HG03457 (cell line): ENCODE results near the gene MPPED1.

ENCODE experiments used
- ATAC-seq: cut with Tn5 transposase; IDR thresholded peaks from one replicate; pipeline ENCODE4 v1.9.1; 2021; ENCODE audit warnings: moderate number of reproducible peaks; ENCODE audit not compliant: unreplicated experiment

MPPED1 gene, protein sequence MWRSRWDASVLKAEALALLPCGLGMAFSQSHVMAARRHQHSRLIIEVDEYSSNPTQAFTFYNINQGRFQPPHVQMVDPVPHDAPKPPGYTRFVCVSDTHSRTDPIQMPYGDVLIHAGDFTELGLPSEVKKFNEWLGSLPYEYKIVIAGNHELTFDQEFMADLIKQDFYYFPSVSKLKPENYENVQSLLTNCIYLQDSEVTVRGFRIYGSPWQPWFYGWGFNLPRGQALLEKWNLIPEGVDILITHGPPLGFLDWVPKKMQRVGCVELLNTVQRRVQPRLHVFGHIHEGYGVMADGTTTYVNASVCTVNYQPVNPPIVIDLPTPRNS

GRCh38 chr22:43411869-43412807, at the start of gene MPPED1:
TSS of gene MPPED1 (plus strand) at chr22:43412014. CDS start at chr22:43424986, 12,972 bp downstream.
- no peak for ATAC-seq

- ATAC-seq = no peak
These were observed 48.3 kb upstream of the MPPED1 start for GRCh38 chr22:43363315-43364168.

DNA sequence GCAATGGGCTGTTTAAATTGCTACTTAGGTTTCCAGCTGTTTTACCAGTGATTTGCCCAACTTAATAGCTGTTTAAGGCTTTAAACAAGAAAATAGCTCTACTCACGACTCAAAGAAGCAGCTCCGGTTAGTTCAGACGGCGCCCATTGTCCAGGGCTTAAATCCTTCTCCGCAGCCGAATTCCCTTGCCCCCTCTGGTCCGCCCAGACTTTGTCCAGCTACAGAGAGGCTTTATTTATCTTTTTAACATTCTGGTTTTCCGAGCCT, 47.7 kb upstream of the MPPED1 start:
- ATAC-seq = no peak

GRCh38 chr22:43365715-43366440, 45.9 kb upstream of the MPPED1 start:
- no peak for ATAC-seq

DNA sequence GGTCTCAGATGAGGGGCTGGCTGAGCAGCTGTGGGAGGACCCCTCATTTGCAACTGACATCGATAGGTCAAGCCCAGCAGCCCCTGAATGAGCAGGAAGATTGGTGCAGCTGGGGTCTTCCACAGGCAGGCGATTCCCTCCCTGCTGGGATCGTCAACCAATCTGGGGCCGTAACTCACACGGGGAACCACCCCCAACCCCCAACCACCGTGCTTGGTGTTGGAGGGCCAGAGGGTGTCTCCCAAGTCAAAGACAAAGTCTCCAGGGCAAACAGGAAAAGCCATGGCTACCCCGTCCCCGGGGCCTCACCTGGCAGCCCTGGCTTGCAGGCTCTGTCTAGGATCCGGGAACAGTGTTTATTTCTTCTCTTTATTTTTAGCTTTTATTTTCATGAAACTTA, 41.8 kb upstream of the MPPED1 start:
- ATAC-seq = no peak

DNA sequence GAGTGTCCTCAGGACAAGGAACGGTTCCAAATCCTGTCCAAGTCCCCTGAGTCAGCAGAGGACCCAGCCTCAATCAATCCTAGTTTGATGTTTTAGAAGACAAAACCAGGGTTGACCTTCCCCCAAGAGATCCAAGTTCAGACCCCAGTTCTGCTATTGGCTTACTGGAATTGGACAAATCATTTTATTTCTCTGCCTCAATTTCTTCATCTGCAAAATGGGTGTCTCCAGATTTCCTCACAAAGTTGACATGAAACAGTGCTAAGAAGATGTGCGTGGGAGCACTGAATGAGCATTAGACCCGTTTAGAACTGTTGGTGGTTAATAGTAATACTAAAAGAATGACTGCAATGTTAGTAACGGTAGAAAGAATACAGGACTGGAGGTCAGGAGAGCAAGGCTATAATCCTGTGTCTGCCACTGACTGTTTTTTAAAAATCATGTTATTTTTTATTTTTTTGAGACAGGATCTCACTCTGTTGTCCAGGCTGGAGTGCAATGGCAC, 35.8 kb upstream of the MPPED1 start:
- ATAC-seq = no peak

DNA sequence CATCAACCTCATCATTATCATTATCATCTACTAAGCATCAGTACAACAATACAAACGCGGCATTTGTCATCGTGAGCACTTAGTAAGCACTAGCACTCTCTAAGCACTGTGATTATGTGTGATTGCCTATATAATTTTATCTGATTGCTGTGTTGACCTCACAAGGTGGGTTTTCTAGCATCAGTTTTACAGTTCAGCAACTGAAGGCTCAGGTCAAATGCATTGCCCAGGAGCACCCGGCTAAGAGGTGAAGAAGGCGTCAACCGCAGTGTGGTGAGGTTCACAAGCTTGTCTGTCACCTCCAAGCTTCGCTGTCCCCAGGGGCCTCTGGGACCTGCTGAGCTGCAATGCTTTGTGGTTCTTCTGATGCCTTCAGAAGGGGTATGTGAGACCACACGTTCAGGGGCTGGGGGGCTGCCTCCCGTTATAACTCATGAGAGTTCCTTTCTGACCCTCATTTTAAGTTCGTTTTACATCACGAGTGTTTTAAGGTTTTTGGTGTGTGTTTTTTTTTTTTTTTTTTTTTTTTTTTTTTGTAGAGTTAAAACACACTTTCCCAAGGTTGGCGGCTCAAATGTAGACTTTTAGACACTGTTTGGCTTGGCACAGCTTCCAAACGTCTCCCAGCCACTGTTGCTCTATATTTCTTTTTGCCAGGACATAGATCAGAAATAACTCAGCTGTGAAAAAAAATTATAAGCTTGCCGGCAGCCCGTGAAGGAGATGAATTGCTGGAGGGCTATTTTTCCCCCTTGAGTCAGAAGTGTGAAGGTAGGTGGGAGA, 34.9 kb upstream of the MPPED1 start:
- no peak for ATAC-seq

DNA sequence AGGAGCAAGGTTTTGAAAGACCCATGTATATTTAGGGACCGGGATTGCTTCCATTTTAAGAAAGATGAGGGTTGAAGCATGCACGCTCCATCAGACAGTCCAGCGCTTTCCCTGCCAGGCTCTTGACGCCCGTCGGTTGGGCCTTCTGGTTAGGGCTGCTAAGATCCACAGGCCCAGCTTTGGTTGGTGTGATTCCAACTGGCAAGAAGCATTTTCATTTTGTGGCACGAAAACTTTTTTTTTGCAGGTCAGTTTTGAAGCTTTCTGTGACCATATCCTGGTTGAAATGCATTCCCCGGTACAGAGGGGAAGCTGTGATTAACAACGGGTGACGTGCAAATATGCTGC, 34.3 kb upstream of the MPPED1 start:
- ATAC-seq = no peak

DNA sequence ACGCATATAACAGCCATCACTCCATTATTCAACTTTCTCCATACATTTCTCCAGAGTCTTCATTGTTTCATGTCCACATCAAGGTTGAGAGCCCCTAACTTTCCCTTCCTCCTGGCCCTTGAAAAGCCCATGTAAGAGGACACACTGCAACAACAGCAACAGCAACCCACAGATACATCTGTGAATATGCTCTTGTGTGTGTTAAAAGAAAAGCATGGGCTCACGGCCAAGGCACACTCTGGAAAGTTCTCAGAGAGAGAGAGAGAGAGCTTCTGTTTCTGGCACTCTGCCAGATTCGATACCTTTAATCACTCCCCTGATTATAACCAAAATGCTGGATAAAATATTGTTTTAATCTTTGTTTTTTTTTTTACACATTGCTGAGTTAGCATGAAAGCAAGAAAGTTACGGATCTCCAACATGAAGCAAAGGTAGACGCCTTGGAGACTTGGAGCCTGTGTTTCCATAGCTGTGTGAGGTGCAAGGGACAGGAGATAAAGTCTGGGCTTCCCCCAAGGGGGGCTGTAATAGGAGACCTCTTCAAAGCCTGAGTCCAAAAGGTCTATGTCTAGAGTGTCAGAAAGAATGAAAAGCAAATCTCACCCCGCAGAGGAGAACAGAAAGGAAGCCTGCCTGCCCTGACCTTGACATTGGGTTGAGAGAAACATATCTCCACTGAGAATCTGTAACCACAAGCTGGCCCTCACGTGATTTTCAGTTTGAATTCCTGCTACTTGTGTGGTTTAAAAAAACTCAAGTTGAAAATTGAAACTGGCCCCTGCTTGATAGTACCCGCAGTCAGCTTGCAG, 33.7 kb upstream of the MPPED1 start:
- no peak for ATAC-seq

DNA sequence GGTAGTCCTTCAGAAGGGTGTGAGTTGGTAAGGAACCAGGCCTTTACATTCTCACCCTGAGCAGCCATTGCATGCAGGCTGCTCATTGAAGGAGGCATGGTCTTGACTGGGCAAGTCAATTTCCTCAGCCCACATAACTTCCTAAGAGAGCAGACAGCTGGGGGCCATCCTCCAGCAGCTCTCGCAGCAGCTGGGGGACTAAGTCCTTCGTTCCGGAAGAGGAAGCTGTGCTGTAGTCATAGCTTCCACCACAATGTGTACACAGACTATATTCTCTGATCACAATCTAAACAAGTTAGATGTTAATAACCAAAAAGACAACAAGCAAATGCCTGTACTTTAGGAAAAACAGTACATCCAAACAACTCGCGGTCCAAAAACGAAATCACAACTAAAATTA, 30.1 kb upstream of the MPPED1 start:
- no peak for ATAC-seq

GRCh38 chr22:43384863-43385262, 27.0 kb upstream of the MPPED1 start:
- no peak for ATAC-seq

- no peak for ATAC-seq
These were observed 25.8 kb upstream of the MPPED1 start for GRCh38 chr22:43385770-43386641.

GRCh38 chr22:43387815-43388214, 24.0 kb upstream of the MPPED1 start:
- ATAC-seq = no peak

GRCh38 chr22:43388420-43388851, 23.4 kb upstream of the MPPED1 start:
- ATAC-seq = no peak

GRCh38 chr22:43389227-43389836, 22.5 kb upstream of the MPPED1 start:
- no peak for ATAC-seq

DNA sequence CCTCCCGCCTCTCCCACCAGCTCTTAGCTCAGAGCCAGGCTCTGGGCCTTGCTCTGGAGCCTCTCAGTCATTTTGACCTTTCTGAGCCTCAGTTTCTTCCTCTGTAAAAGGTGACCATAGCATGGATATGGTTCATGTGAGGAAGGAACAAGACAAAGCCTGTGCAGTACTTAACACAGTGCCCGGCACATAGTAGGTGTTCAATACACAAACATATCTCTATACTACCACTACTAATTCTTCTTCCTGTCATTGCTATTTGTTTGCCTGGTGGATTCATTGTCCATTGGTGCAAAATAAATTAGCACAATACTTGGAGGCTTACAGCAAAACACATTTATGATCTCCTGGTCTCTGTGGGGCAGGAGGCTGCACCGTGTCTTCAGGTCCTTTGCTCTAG, 21.6 kb upstream of the MPPED1 start:
- ATAC-seq = no peak

DNA sequence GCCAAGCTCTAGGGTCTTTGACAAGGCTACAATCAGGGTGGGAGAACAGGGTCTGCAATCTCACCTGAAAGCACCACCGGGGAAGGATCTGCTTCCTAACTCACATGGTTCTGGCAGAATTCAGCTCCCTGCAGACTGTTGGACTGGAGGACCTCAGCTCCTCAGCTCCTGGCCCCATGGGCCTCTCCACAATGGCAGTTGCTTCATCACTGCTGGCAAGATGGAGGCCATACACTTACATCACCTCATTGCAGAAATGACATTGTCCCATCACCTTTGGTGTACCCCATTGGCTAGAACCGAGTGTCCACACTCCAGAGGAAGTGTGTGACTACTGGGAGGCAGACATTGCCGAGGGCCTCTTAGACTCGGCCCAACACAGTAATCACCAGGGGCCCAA, 20.9 kb upstream of the MPPED1 start:
- ATAC-seq = no peak

- ATAC-seq = no peak
These were observed 20.5 kb upstream of the MPPED1 start for GRCh38 chr22:43391306-43391705.
